ENCODE results near the gene WAS. TPM values are rescaled to one million over a fixed set of nuclear protein-coding genes. Genes with fewer than 3 reads are reported as not detected.
"Not testable (repeated sequence)": the region's sequence is repeated elsewhere in the genome, so short reads cannot be mapped to it uniquely, and the experiment has no call there.

Gene WAS
- total RNA-seq, result 106 and 122 TPM in 2 replicates

DNA sequence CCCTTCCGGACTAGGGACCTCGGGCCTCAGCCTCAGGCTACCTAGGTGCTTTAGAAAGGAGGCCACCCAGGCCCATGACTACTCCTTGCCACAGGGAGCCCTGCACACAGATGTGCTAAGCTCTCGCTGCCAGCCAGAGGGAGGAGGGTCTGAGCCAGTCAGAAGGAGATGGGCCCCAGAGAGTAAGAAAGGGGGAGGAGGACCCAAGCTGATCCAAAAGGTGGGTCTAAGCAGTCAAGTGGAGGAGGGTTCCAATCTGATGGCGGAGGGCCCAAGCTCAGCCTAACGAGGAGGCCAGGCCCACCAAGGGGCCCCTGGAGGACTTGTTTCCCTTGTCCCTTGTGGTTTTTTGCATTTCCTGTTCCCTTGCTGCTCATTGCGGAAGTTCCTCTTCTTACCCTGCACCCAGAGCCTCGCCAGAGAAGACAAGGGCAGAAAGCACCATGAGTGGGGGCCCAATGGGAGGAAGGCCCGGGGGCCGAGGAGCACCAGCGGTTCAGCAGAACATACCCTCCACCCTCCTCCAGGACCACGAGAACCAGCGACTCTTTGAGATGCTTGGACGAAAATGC is at the start of gene WAS:
TSS of gene WAS (plus strand) at position 389 of the 572 bp plus-strand sequence. CDS start at position 444, 55 bp downstream.
- Mint-ChIP-seq H3K27ac (peak within 1 kb of the TSS; percentile 93), H3K36me3 (ENCODE audit: low read depth) (peaks cover 33% of the 10 kb centered on the region), H3K4me1 (ENCODE audit: low read depth) (peaks cover 55% of the 10 kb centered on the region), H3K9me3 (no peaks in the 10 kb centered on the region), H3K4me3 (peak within 1 kb of the TSS; percentile 96), H3K27me3 (ENCODE audit: insufficient read depth) (no peaks in the 10 kb centered on the region)
- intact Hi-C loops (cut with micrococcal nuclease), result loop anchor here (1.0 kb wide), 1 partner anchor 13 kb away; the partner anchor contains the start of gene SUV39H1
- DNase-seq (ENCODE audit: low spot score), result peak; percentile 41

DNA sequence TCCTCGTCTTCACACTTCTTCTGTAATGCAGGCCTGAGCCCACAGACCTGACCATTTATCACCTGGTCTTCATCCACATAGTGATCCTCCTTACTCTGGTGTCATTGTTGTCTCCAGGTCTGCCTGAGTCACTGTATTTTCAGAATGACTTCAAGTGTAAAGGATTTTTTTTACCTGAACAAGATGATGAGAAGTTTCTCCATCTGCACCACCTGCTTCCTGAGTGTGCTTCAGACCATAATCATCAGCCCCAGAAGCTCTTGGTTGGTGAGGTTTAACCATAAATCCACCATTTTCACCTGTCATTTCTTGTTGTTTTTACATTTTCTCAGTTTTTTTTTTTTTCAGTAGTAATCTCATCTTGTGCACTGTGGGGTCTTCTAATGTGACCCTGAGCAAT is 47.3 kb upstream of the WAS start:
- Mint-ChIP-seq H3K36me3 (ENCODE audit: low read depth) (no peaks in the 10 kb centered on the region), H3K9me3 (no peaks in the 10 kb centered on the region), H3K27ac (no peak overlapping the region), H3K4me3 (no peak overlapping the region), H3K4me1 (ENCODE audit: low read depth) (peaks cover 6% of the 10 kb centered on the region), H3K27me3 (ENCODE audit: insufficient read depth) (no peaks in the 10 kb centered on the region)
- no peak for DNase-seq (ENCODE audit: low spot score)
- intact Hi-C loops (cut with micrococcal nuclease), result no loop called here

DNA sequence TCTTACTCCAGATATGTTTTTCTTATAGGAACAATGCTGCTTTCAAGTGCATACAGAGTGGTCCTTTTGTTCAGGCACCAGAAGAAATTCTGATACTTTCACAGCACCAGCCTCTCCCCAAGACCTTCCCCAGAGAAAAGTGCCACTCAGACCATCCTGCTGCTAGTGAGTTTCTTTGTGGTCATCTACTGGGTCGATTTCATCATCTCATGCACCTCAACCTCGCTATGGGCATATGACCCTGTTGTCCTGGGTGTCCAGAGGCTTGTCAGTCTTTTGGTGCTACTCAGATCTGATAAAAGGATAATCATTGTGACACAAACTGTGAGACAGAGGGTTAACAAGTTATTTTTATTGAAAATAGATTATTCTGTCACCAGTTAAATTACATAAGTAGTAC is 46.8 kb upstream of the WAS start:
- intact Hi-C loops (cut with micrococcal nuclease), result no loop called here
- DNase-seq (ENCODE audit: low spot score), result no peak

DNA sequence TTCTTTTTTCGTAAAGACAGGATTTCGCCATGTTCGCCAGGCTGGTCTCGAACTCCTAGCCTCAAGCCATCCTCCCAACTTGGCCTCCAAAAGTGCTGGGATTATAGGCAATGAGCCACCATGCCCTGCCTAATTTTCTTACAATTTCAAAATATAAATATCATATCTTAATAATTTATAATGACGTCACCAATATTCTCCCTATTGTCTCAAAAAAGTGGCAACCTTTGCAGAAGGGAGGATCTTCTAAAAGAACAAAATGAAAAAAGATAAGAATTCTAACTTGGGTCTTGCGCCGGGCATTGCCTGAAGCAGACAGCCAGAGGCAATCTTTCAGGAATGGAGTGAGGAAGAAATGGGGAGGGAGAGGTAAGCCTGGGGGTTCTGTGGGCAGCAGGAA is 37.9 kb upstream of the WAS start:
- Mint-ChIP-seq H3K27me3 (ENCODE audit: insufficient read depth) (no peaks in the 10 kb centered on the region), H3K4me3 (no peak overlapping the region), H3K9me3 (no peaks in the 10 kb centered on the region), H3K36me3 (ENCODE audit: low read depth) (no peaks in the 10 kb centered on the region), H3K4me1 (ENCODE audit: low read depth) (peaks cover 5% of the 10 kb centered on the region), H3K27ac (no peak overlapping the region)
- intact Hi-C loops (cut with micrococcal nuclease), result loop anchor here (5.0 kb wide), 1 partner anchor 302 kb away; no protein-coding TSS in a partner anchor
- no peak for DNase-seq (ENCODE audit: low spot score)

More for the DNA sequence above, 46.8 kb upstream of the WAS start:
- Mint-ChIP-seq H3K36me3 (ENCODE audit: low read depth) (no peaks in the 10 kb centered on the region), H3K4me1 (ENCODE audit: low read depth) (peaks cover 6% of the 10 kb centered on the region), H3K27ac (no peak overlapping the region), H3K27me3 (ENCODE audit: insufficient read depth) (no peaks in the 10 kb centered on the region), H3K9me3 (no peaks in the 10 kb centered on the region), H3K4me3 (no peak overlapping the region)

DNA sequence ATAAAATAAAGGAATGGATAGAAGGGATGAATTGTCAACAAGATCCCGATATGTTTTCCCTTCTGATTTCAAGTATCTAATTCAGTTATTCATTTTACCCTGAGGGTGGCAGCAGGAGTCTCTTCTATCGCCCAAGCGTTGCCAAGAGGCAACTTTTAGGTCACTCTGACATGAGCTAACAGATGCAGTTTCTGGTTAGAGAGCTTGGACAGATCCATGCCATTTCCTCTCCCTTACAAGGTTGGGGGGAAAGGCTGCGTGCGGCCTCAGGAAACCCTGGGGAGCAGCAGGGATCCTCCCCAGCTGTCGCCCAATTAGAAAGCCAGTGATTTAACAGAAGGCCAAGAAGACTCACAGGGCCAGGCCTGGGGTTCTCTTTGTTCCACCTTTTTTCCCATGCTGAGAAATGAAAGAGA is 35.3 kb upstream of the WAS start:
- no peak overlapping the region for H3K27ac Mint-ChIP-seq
- H3K9me3 Mint-ChIP-seq, result no peaks in the 10 kb centered on the region
- H3K27me3 Mint-ChIP-seq (ENCODE audit: insufficient read depth), result no peaks in the 10 kb centered on the region
- intact Hi-C loops (cut with micrococcal nuclease), result loop anchor here (2.0 to 5.0 kb wide), 3 partner anchors 242 to 299 kb away; no protein-coding TSS in a partner anchor
- DNase-seq (ENCODE audit: low spot score), result no peak
- no peaks in the 10 kb centered on the region for H3K36me3 Mint-ChIP-seq (ENCODE audit: low read depth)
- H3K4me3 Mint-ChIP-seq, result no peak overlapping the region
- H3K4me1 Mint-ChIP-seq (ENCODE audit: low read depth), result peaks cover 5% of the 10 kb centered on the region

DNA sequence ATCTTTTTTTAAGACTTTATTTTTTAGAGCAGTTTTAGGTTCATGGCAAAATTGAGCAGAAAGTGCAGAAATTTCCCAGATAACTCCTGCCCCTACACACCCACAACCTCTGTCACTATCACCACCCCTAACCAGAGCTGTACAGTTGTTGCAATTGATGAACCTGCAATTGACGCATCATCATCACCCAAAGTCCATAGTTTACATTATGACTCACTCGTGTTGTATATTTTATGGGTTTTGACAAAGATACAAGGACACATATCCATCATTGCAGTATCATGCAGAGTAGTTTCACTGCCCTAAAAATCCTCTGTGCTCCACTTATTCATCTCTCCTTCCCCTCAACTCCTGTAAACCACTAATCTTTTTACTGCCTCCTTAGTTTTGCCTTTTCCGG is 34.5 kb upstream of the WAS start:
- intact Hi-C loops (cut with micrococcal nuclease), result loop anchor here (2.0 to 5.0 kb wide), 3 partner anchors 242 to 298 kb away; no protein-coding TSS in a partner anchor

DNA sequence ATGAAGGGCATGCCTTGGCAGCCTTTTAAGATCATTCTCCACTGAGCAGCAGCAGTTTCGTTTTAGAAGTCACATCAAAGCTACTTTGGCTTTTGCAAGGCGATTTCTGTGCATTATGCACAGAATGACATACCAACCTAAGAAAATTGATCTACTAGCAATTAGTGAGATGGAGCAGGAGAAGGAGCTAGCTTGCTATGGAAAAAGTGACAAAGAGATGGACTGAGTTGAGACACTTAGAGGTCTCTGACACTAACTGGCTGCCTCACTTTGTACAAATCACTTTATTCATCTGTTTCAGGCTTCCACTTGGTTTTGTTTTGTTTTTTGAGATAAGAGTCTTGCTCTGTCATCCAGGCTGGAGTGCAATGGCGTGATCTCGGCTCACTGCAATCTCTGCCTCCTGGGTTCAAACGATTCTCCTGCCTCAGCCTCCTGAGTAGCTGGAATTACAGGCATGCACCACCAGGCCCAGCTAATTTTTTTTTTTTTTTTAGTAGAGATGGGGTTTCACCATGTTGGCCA is 31.5 kb upstream of the WAS start:
- H3K4me1 Mint-ChIP-seq (ENCODE audit: low read depth); H3K4me3 Mint-ChIP-seq; H3K36me3 Mint-ChIP-seq (ENCODE audit: low read depth); intact Hi-C loops (cut with micrococcal nuclease); H3K9me3 Mint-ChIP-seq; H3K27me3 Mint-ChIP-seq (ENCODE audit: insufficient read depth); DNase-seq (ENCODE audit: low spot score); H3K27ac Mint-ChIP-seq: not testable (repeated sequence)

More for the DNA sequence above, 34.5 kb upstream of the WAS start:
- DNase-seq (ENCODE audit: low spot score), result no peak
- peaks cover 5% of the 10 kb centered on the region for H3K4me1 Mint-ChIP-seq (ENCODE audit: low read depth)
- no peak overlapping the region for H3K27ac Mint-ChIP-seq
- H3K4me3 Mint-ChIP-seq, result no peak overlapping the region
- no peaks in the 10 kb centered on the region for H3K27me3 Mint-ChIP-seq (ENCODE audit: insufficient read depth)
- H3K9me3 Mint-ChIP-seq, result no peaks in the 10 kb centered on the region
- no peaks in the 10 kb centered on the region for H3K36me3 Mint-ChIP-seq (ENCODE audit: low read depth)

DNA sequence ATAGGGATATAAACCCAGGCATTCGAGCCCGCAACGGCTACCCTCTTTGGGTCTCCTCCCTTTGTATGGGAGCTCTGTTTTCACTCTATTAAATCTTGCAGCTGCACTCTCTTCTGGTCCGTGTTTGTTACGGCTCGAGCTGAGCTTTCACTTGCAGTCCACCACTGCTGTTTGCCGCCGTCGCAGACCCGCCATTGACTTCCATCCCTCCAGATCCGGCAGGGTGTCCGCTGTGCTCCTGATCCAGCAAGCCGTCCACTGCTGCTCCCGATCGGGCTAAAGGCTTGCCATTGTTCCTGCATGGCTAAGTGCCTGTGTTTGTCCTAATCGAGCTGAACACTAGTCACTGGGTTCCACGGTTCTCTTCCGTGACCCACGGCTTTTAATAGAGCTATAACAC is 28.9 kb upstream of the WAS start:
- DNase-seq (ENCODE audit: low spot score); H3K27ac Mint-ChIP-seq; H3K9me3 Mint-ChIP-seq; intact Hi-C loops (cut with micrococcal nuclease); H3K27me3 Mint-ChIP-seq (ENCODE audit: insufficient read depth); H3K4me3 Mint-ChIP-seq; H3K4me1 Mint-ChIP-seq (ENCODE audit: low read depth); H3K36me3 Mint-ChIP-seq (ENCODE audit: low read depth): not testable (repeated sequence)

DNA sequence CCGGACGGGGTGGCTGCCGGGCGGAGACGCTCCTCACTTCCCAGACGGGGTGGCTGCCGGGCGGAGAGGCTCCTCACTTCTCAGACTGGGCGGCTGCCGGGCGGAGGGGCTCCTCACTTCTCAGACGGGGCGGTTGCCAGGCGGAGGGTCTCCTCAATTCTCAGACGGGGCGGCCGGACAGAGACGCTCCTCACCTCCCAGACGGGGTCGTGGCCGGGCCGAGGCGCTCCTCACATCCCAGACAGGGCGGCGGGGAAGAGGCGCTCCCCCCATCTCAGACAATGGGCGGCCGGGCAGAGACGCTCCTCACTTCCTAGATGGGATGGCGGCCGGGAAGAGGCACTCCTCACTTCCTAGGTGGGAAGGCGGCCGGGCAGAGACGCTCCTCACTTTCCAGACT is 23.9 kb upstream of the WAS start:
- H3K36me3 Mint-ChIP-seq (ENCODE audit: low read depth); intact Hi-C loops (cut with micrococcal nuclease); H3K9me3 Mint-ChIP-seq; H3K4me1 Mint-ChIP-seq (ENCODE audit: low read depth); H3K27me3 Mint-ChIP-seq (ENCODE audit: insufficient read depth); H3K4me3 Mint-ChIP-seq; DNase-seq (ENCODE audit: low spot score); H3K27ac Mint-ChIP-seq: not testable (repeated sequence)

DNA sequence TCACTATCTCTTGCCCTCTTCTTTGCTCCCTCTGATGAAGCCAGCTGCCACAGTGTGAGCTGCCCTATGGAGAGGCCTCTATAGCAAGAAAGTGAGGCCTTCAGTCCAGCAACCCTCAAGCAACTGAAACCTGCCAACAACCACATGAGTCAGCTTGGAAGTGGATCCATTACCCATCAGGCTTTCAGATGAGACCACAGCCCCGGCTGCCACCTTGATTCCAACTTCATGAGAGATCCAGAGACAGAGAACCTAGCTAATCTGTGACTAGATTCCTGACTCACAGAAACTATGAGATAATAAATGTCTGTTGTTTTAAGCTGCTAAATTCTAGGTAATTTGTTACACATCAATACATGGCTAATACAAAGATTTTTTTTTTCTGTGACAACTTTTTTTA is 20.4 kb upstream of the WAS start:
- Mint-ChIP-seq H3K27me3 (ENCODE audit: insufficient read depth) (no peaks in the 10 kb centered on the region), H3K9me3 (no peaks in the 10 kb centered on the region), H3K4me3 (no peak overlapping the region), H3K27ac (no peak overlapping the region), H3K4me1 (ENCODE audit: low read depth) (peaks cover 9% of the 10 kb centered on the region), H3K36me3 (ENCODE audit: low read depth) (no peaks in the 10 kb centered on the region)
- intact Hi-C loops (cut with micrococcal nuclease), result no loop called here
- DNase-seq (ENCODE audit: low spot score), result no peak

DNA sequence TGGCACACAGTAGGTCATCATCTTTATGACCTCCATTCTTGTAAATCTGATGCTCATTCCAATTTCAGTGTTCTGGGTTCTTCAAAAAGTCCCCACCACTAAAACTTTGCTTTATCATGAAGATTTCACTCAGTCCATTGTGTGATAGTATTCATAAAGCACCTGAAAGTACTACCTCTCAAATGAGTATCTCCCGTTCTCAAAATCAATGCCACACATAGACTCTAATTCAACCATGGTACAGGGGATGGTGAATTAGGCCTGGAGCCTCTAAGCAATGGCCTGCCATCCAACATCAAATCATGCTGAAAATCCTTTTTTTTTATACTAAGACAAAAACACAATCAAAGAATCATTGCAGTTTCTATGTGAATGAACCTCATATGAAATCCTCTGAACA is 19.4 kb upstream of the WAS start:
- Mint-ChIP-seq H3K36me3 (ENCODE audit: low read depth) (no peaks in the 10 kb centered on the region), H3K9me3 (no peaks in the 10 kb centered on the region)
- intact Hi-C loops (cut with micrococcal nuclease), result no loop called here

DNA sequence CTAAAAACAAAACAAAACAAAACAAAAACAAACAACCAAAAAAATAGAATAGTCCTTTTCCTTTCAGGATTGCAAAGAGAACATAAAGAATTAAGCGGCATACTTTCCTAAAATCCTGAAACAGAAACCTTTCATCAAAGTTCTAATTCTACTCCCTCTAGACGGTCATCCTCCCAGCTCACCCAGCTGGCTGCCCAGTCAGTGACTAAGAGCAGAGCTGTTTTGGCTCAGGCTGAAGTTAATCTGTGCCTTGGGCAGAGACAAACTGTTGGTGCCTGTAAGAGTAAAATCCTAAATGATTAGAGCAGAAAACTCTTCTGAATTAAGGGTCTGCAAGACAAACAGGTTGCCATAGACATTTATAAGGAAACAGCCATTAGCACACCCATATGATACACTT is 17.6 kb upstream of the WAS start:
- H3K27ac Mint-ChIP-seq, result no peak overlapping the region
- H3K27me3 Mint-ChIP-seq (ENCODE audit: insufficient read depth), result no peaks in the 10 kb centered on the region
- intact Hi-C loops (cut with micrococcal nuclease), result no loop called here

More for the DNA sequence above, 19.4 kb upstream of the WAS start:
- Mint-ChIP-seq H3K4me3 (no peak overlapping the region), H3K27me3 (ENCODE audit: insufficient read depth) (no peaks in the 10 kb centered on the region), H3K27ac (no peak overlapping the region), H3K4me1 (ENCODE audit: low read depth) (peaks cover 9% of the 10 kb centered on the region)
- DNase-seq (ENCODE audit: low spot score), result no peak

DNA sequence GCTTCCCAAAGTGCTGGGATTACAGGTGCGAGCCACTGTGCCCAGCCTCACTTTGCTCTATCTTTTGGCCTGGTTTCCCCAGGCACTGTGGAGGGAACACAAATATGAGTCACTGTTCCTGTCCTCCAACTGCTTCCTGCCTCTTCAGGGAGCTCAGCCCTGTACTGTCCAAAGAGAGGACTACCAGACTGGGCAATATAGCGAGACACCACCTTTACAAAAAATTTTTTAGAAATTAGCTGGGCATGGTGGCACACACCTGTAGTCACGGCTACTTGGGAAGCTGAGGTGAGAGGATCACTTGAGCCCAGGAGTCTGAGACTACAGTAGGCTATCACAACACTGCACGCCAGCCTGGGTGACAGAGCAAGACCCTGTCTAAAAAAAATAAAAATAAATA is 16.9 kb upstream of the WAS start:
- H3K9me3 Mint-ChIP-seq, result no peaks in the 10 kb centered on the region

More for the DNA sequence above, 17.6 kb upstream of the WAS start:
- no peaks in the 10 kb centered on the region for H3K36me3 Mint-ChIP-seq (ENCODE audit: low read depth)
- peaks cover 5% of the 10 kb centered on the region for H3K4me1 Mint-ChIP-seq (ENCODE audit: low read depth)
- no peak for DNase-seq (ENCODE audit: low spot score)
- H3K4me3 Mint-ChIP-seq, result no peak overlapping the region
- H3K9me3 Mint-ChIP-seq, result no peaks in the 10 kb centered on the region

More for the DNA sequence above, 16.9 kb upstream of the WAS start:
- H3K27ac Mint-ChIP-seq, result no peak overlapping the region
- intact Hi-C loops (cut with micrococcal nuclease), result no loop called here
- no peak for DNase-seq (ENCODE audit: low spot score)
- H3K27me3 Mint-ChIP-seq (ENCODE audit: insufficient read depth), result no peaks in the 10 kb centered on the region
- H3K4me3 Mint-ChIP-seq, result no peak overlapping the region
- H3K36me3 Mint-ChIP-seq (ENCODE audit: low read depth), result no peaks in the 10 kb centered on the region
- H3K4me1 Mint-ChIP-seq (ENCODE audit: low read depth), result no peaks in the 10 kb centered on the region
